Thoracic aorta (tissue), 2 donors: Measurements from ENCODE around the gene ENO4. TPM values are rescaled to one million over a fixed set of nuclear protein-coding genes. Genes with fewer than 3 reads are reported as not detected.
A peak's percentile ranks its signal among the peaks of the same experiment; 100 is the strongest.

Source experiments
- ATAC-seq: fragments of 150-250 bp; one replicate; pipeline ENCODE4 v1.8.0; 2017; ENCODE audit warnings: low read depth; ENCODE audit not compliant: insufficient number of reproducible peaks, low FRiP score
- DNase-seq: peaks from one replicate; pipeline ENCODE4 v3.0.0-alpha.2; 2020; ENCODE audit warnings: low spot score
- H3K27ac ChIP-seq, 2 donors: fragments of 200-600 bp; sonication (generic); 1 replicate in 1 of 2; 2 replicates in 1 of 2; pipeline ENCODE4 v1.5.1; 2016; ENCODE audit warnings: mild to moderate bottlenecking in 2 of 2, moderate library complexity in 2 of 2
- H3K27me3 ChIP-seq: fragments of 200-600 bp; sonication (generic); replicated peaks from 2 replicates; pipeline ENCODE4 v1.6.0; 2016; ENCODE audit warnings: mild to moderate bottlenecking; ENCODE audit not compliant: insufficient read depth
- H3K36me3 ChIP-seq: fragments of 200-600 bp; sonication (generic); one replicate; pipeline ENCODE4 v1.5.1; 2016
- H3K4me1 ChIP-seq, 2 donors: fragments of 200-600 bp; sonication (generic); 1 replicate in 1 of 2; 2 replicates in 1 of 2; pipeline versions ENCODE4 v1.5.1 to v1.6.0; 2016; ENCODE audit warnings: low read depth in 2 of 2, mild to moderate bottlenecking in 1 of 2; ENCODE audit not compliant: control insufficient read depth in 1 of 2
- H3K4me3 ChIP-seq: fragments of 200-600 bp; sonication (generic); 2 replicates; pipeline ENCODE4 v1.5.1; 2016; ENCODE audit warnings: mild to moderate bottlenecking
- H3K9me3 ChIP-seq: fragments of 200-600 bp; sonication (generic); 2 replicates; pipeline ENCODE4 v1.5.1; 2016
- CTCF ChIP-seq: fragments of 200-600 bp; sonication (generic); IDR thresholded peaks from one replicate; pipeline ENCODE4 v1.5.1; 2019; ENCODE audit warnings: antibody characterized with exemption
- total RNA-seq, 2 donors: library from RNA; depleted of rRNA; stranded (reverse); fragments of >200 nt; gene quantifications; one replicate each; pipeline versions ENCODE4 v1.1.0 to v1.2.3, GENCODE V29; 2016

ENO4 gene
- total RNA-seq, 2 donors from 2014 or later: 0.54 TPM; not detected in 1

GRCh38 chr10:116866987-116867595 is 17.8 kb downstream of the ENO4 start:
- ATAC-seq: peak; percentile 48

GRCh38 chr10:116868198-116868676 is 18.9 kb downstream of the ENO4 start:
- Histone ChIP-seq H3K27me3 (no peaks in the 10 kb centered on the region), H3K4me3 (no peak overlapping the region), H3K27ac (no peak overlapping the region), H3K4me1 (peaks cover 6 to 7% of the 10 kb centered on the region in 2 donors), H3K9me3 (no peaks in the 10 kb centered on the region), H3K36me3 (no peaks in the 10 kb centered on the region)
- ATAC-seq (no peak), DNase-seq (no peak)
- no peak for TF ChIP-seq CTCF

More at GRCh38 chr10:116866987-116867595, 17.8 kb downstream of the ENO4 start:
- Histone ChIP-seq H3K4me1 (peaks cover 6 to 7% of the 10 kb centered on the region in 2 donors), H3K27ac (no peak overlapping the region), H3K27me3 (no peaks in the 10 kb centered on the region), H3K36me3 (no peaks in the 10 kb centered on the region), H3K9me3 (no peaks in the 10 kb centered on the region), H3K4me3 (no peak overlapping the region)
- no peak for TF ChIP-seq CTCF
- no peak for DNase-seq

GRCh38 chr10:116868722-116869121 is 19.4 kb downstream of the ENO4 start:
- Histone ChIP-seq H3K4me3 (no peak overlapping the region), H3K9me3 (no peaks in the 10 kb centered on the region), H3K27ac (no peak overlapping the region), H3K36me3 (no peaks in the 10 kb centered on the region), H3K27me3 (no peaks in the 10 kb centered on the region), H3K4me1 (peaks cover 6 to 7% of the 10 kb centered on the region in 2 donors)
- DNase-seq (no peak), ATAC-seq (no peak)
- TF ChIP-seq CTCF: no peak

- H3K4me3 ChIP-seq: no peak overlapping the region
- DNase-seq: no peak
Observed at GRCh38 chr10:116870949-116871348, 21.6 kb downstream of the ENO4 start.

GRCh38 chr10:116873134-116873533 is 23.8 kb downstream of the ENO4 start:
- H3K27ac ChIP-seq: no peak overlapping the region
- TF ChIP-seq CTCF: no peak
- no peak for ATAC-seq
- H3K36me3 ChIP-seq: no peaks in the 10 kb centered on the region
- no peak for DNase-seq
- H3K4me3 ChIP-seq: no peak overlapping the region
- no peaks in the 10 kb centered on the region for H3K27me3 ChIP-seq
- H3K4me1 ChIP-seq: no peaks in the 10 kb centered on the region
- no peaks in the 10 kb centered on the region for H3K9me3 ChIP-seq

More at GRCh38 chr10:116870949-116871348, 21.6 kb downstream of the ENO4 start:
- ATAC-seq: no peak
- H3K27me3 ChIP-seq: no peaks in the 10 kb centered on the region
- H3K9me3 ChIP-seq: no peaks in the 10 kb centered on the region
- H3K27ac ChIP-seq: no peak overlapping the region
- H3K36me3 ChIP-seq: no peaks in the 10 kb centered on the region
- peaks cover 6 to 7% of the 10 kb centered on the region in 2 donors for H3K4me1 ChIP-seq
- TF ChIP-seq CTCF: no peak
